Smooth muscle cell (in vitro differentiated cells): Measurements from ENCODE around the gene VPS29. TPM values are rescaled to one million over a fixed set of nuclear protein-coding genes. Genes with fewer than 3 reads are reported as not detected.
"Not testable (repeated sequence)": the region's sequence is repeated elsewhere in the genome, so short reads cannot be mapped to it uniquely, and the experiment has no call there.

Experiments used
- DNase-seq: peaks from one replicate; lab custom pipeline; 2025; ENCODE audit not compliant: unreplicated experiment; lab: John Stamatoyannopoulos, UW
- H2AFZ ChIP-seq: fragments of 200-600 bp; sonication (generic); 2 replicates; pipeline ENCODE4 v1.6.0; 2016; ENCODE audit warnings: antibody characterized with exemption, low read depth, mild to moderate bottlenecking
- H3F3A ChIP-seq: fragments of 200-600 bp; sonication (generic); 2 replicates; pipeline ENCODE4 v1.6.0; 2017; ENCODE audit warnings: antibody characterized with exemption, low read depth
- H3K27ac ChIP-seq: fragments of 200-600 bp; sonication (generic); 2 replicates; pipeline ENCODE4 v1.5.1; 2016; ENCODE audit warnings: low read depth, mild to moderate bottlenecking
- H3K27me3 ChIP-seq: fragments of 200-600 bp; sonication (generic); 2 replicates; pipeline ENCODE4 v1.6.1; 2016; ENCODE audit warnings: low read depth, mild to moderate bottlenecking
- H3K36me3 ChIP-seq: fragments of 200-600 bp; sonication (generic); 2 replicates; pipeline ENCODE4 v1.5.1; 2016; ENCODE audit warnings: low read depth
- H3K4me1 ChIP-seq: fragments of 200-600 bp; sonication (generic); 2 replicates; pipeline ENCODE4 v1.5.1; 2016; ENCODE audit warnings: low read depth
- H3K4me2 ChIP-seq: fragments of 200-600 bp; sonication (generic); 2 replicates; pipeline ENCODE4 v1.6.0; 2016; ENCODE audit warnings: mild to moderate bottlenecking
- H3K4me3 ChIP-seq: fragments of 200-600 bp; sonication (generic); 2 replicates; pipeline ENCODE4 v1.5.1; 2016; ENCODE audit warnings: mild to moderate bottlenecking
- H3K79me2 ChIP-seq: fragments of 200-600 bp; sonication (generic); 2 replicates; pipeline ENCODE4 v1.6.0; 2016; ENCODE audit warnings: low read depth, mild to moderate bottlenecking
- H3K9ac ChIP-seq: fragments of 200-600 bp; sonication (generic); 2 replicates; pipeline ENCODE4 v1.6.0; 2016; ENCODE audit warnings: low read depth
- H3K9me3 ChIP-seq: fragments of 200-600 bp; sonication (generic); replicated peaks from 2 replicates; pipeline ENCODE4 v1.5.1; 2016; ENCODE audit warnings: low read depth
- H4K20me1 ChIP-seq: fragments of 200-600 bp; sonication (generic); 2 replicates; pipeline ENCODE4 v1.6.0; 2016; ENCODE audit warnings: low read depth
- CTCF ChIP-seq: fragments of 200-600 bp; sonication (generic); IDR thresholded peaks from 2 replicates; pipeline ENCODE4 v1.5.1; 2017; ENCODE audit warnings: borderline replicate concordance, mild to moderate bottlenecking, antibody characterized with exemption; ENCODE audit not compliant: insufficient read depth, poor library complexity, severe bottlenecking
- WGBS: methylation state at CpG from one replicate; pipeline ENCODE4 v1.1.7; 2016; ENCODE audit warnings: low lambda C conversion rate; 5-methylcytosine and 5-hydroxymethylcytosine counted together
- polyA plus RNA-seq: library from polyadenylated mRNA; unstranded; fragments of >200 nt; fragmentation: Nextera tagmentation; extraction: Ambion mirVana; gene quantifications from 2 replicates; pipeline ENCODE4 v1.2.1, GENCODE V29; 2016
- total RNA-seq: library from RNA; depleted of rRNA; stranded (reverse); fragments of >200 nt; gene quantifications from 2 replicates; pipeline ENCODE4 v1.2.3, GENCODE V29; 2014

The VPS29 gene
- total and polyA plus RNA-seq, 2 experiments from 2014 or later, result 72.9 to 136 TPM

GRCh38 chr12:110466791-110467190 is 35.1 kb downstream of the VPS29 start:
- Histone ChIP-seq H3F3A (no peaks in the 10 kb centered on the region), H3K4me1 (peaks cover 7% of the 10 kb centered on the region), H2AFZ (no peak overlapping the region), H3K79me2 (peaks cover 12% of the 10 kb centered on the region), H3K27ac (no peak overlapping the region), H3K9ac (peak overlapping the region; percentile 85), H4K20me1 (no peaks in the 10 kb centered on the region), H3K27me3 (no peaks in the 10 kb centered on the region), H3K9me3 (no peaks in the 10 kb centered on the region), H3K4me3 (peak overlapping the region; percentile 72), H3K36me3 (no peaks in the 10 kb centered on the region), H3K4me2 (peak overlapping the region; percentile 95)
- no peak for DNase-seq
- TF ChIP-seq CTCF, result no peak
- WGBS, result 85% methylated on average over 5 of the region's 5 CpGs

- H3F3A ChIP-seq, H3K4me1 ChIP-seq, H3K4me2 ChIP-seq, H4K20me1 ChIP-seq, H3K27me3 ChIP-seq, H3K36me3 ChIP-seq, H3K4me3 ChIP-seq, H3K27ac ChIP-seq, H2AFZ ChIP-seq, H3K9ac ChIP-seq, H3K9me3 ChIP-seq, DNase-seq: not testable (repeated sequence)
- H3K79me2 ChIP-seq, result peaks cover 12% of the 10 kb centered on the region
- WGBS, result 96% methylated on average over 11 of the region's 11 CpGs
Observed at GRCh38 chr12:110465765-110466164, 36.1 kb downstream of the VPS29 start.

- H3K9ac ChIP-seq, result no peak overlapping the region
- H3K4me2 ChIP-seq, result no peak overlapping the region
- no peaks in the 10 kb centered on the region for H3K27me3 ChIP-seq
- DNase-seq, result no peak
- H3K27ac ChIP-seq, result no peak overlapping the region
- TF ChIP-seq CTCF, result no peak
- H4K20me1 ChIP-seq, result no peaks in the 10 kb centered on the region
- H2AFZ ChIP-seq, result no peak overlapping the region
- 93% methylated on average over 2 of the region's 2 CpGs for WGBS
- no peaks in the 10 kb centered on the region for H3F3A ChIP-seq
- H3K4me1 ChIP-seq, result peaks cover 7% of the 10 kb centered on the region
- H3K36me3 ChIP-seq, result no peaks in the 10 kb centered on the region
- H3K9me3 ChIP-seq, result no peaks in the 10 kb centered on the region
- peaks cover 12% of the 10 kb centered on the region for H3K79me2 ChIP-seq
- no peak overlapping the region for H3K4me3 ChIP-seq
Observed at GRCh38 chr12:110465024-110465423, 36.9 kb downstream of the VPS29 start.

GRCh38 chr12:110461189-110461588 is 40.7 kb downstream of the VPS29 start:
- H3K4me1 ChIP-seq, H3K9me3 ChIP-seq, H3K27ac ChIP-seq, H4K20me1 ChIP-seq, DNase-seq, H3K4me2 ChIP-seq, H2AFZ ChIP-seq, H3K4me3 ChIP-seq, H3F3A ChIP-seq, H3K79me2 ChIP-seq, H3K36me3 ChIP-seq, H3K27me3 ChIP-seq, H3K9ac ChIP-seq: not testable (repeated sequence)
- WGBS, result 97% methylated on average over 5 of the region's 5 CpGs

GRCh38 chr12:110458756-110459155 is 43.2 kb downstream of the VPS29 start:
- Histone ChIP-seq H3K27ac (no peak overlapping the region), H2AFZ (no peak overlapping the region), H3K4me1 (no peaks in the 10 kb centered on the region), H3K9me3 (no peaks in the 10 kb centered on the region), H3K36me3 (no peaks in the 10 kb centered on the region), H3K79me2 (no peaks in the 10 kb centered on the region), H3K9ac (no peak overlapping the region), H3K4me3 (no peak overlapping the region), H3K27me3 (no peaks in the 10 kb centered on the region), H3F3A (no peaks in the 10 kb centered on the region), H4K20me1 (no peaks in the 10 kb centered on the region), H3K4me2 (no peak overlapping the region)
- 94% methylated on average over 4 of the region's 4 CpGs for WGBS
- no peak for DNase-seq
- no peak for TF ChIP-seq CTCF
